Mammary epithelial cell (primary cell): ENCODE results near the gene PHF19.

Experiments
- EZH2 ChIP-seq: IDR thresholded peaks from 2 replicates; pipeline ENCODE4 v1.6.1; 2012; ENCODE audit warnings: low read length, inconsistent platforms, borderline replicate concordance
- TF ChIP-seq, protein P1 (sequence below), 2 donors: IDR thresholded peaks in 1 of 2; conservative IDR thresholded peaks in 1 of 2; 2 replicates each; pipeline ENCODE4 v1.5.1; 2011 to 2012; ENCODE audit warnings: inconsistent platforms in 2 of 2, low read length in 2 of 2, mild to moderate bottlenecking in 2 of 2, control low read depth in 1 of 2, low read depth in 1 of 2; ENCODE audit not compliant: insufficient read depth in 1 of 2; ENCODE audit errors: extremely low read depth in 1 of 2

GRCh38 chr9:120923620-120924328 lies 46.8 kb upstream of the PHF19 start:
- no peak for TF ChIP-seq EZH2
- TF ChIP-seq, protein P1, sequence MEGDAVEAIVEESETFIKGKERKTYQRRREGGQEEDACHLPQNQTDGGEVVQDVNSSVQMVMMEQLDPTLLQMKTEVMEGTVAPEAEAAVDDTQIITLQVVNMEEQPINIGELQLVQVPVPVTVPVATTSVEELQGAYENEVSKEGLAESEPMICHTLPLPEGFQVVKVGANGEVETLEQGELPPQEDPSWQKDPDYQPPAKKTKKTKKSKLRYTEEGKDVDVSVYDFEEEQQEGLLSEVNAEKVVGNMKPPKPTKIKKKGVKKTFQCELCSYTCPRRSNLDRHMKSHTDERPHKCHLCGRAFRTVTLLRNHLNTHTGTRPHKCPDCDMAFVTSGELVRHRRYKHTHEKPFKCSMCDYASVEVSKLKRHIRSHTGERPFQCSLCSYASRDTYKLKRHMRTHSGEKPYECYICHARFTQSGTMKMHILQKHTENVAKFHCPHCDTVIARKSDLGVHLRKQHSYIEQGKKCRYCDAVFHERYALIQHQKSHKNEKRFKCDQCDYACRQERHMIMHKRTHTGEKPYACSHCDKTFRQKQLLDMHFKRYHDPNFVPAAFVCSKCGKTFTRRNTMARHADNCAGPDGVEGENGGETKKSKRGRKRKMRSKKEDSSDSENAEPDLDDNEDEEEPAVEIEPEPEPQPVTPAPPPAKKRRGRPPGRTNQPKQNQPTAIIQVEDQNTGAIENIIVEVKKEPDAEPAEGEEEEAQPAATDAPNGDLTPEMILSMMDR (conservative IDR thresholded peaks at IDR 0.05 in 1 of 2, IDR thresholded peaks at IDR 0.05 in 1 of 2; ENCODE audit: extremely low read depth in 1 of 2, insufficient read depth in 1 of 2, low read depth in 1 of 2, low read length in 2 of 2) = no peak
